ENCODE data around the gene FRG2C.
"Not testable (repeated sequence)": the region's sequence is repeated elsewhere in the genome, so short reads cannot be mapped to it uniquely, and the experiment has no call there.

The FRG2C gene

DNA sequence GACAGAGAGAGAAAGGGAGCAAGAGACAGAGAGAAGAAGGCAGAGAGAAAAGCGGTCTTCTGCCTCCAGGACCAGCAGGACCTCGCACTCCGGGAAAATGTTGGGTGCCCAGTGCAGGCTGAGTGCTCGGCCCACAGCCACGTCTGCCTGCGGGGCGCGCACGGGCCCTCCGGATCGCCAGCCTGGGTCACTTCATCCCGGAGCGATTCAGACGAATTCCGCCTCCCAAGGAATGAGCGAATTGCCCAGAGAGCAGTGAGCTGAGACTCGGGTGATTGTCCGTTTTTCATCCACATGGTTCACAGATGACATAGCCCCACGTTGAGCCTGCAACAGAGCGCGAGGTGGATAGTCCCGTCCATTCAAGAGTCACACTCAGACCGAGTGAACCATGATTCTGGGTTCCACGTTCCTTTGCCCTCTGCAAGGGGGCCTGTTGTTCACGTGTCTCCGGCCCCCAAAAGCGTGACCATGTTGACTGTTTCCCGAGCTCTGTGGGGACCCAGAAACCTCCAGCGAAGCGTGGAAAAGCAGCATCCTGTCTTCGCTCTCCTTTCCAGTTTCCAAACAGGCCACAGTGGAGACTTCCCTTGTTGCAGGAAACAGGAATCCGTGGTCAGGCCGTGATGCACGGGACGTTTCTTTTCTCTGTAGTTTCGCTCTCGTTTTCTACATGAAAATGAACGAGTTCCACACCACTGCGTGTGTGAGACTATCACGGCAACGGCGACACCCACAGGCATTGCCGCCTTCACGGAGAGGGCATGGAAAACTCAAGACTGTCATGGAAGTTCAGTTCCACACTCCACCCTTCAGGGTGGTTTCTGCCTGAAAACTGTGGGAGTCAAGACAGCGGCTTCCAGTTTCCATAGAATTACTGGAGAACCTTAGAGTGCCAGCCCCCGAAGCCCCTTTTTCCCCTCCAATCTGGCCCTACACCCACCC, 3.9 kb downstream of the FRG2C start:
- DNase-seq (ENCODE audit: low read depth in 1 of 2, low spot score in 1 of 2), result not testable (repeated sequence)

DNA sequence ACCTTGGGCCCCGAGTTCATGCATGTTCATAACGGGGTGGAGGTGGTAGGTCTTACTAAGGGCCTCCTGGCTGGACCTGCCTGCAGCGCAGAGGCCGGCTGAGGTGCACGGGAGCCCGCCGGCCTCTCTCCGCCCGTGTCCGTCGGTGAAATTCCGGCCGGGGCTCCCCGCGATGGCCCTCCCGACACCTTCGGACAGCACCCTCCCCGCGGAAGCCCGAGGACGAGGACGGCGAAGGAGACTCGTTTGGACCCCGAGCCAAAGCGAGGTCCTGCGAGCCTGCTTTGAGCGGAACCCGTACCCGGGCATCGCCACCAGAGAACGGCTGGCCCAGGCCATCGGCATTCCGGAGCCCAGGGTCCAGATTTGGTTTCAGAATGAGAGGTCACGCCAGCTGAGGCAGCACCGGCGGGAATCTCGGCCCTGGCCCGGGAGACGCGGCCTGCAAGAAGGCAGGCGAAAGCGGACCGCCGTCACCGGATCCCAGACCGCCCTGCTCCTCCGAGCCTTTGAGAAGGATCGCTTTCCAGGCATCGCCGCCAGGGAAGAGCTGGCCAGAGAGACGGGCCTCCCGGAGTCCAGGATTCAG, 4.7 kb downstream of the FRG2C start:
- in situ Hi-C loops (cut with HindIII; ENCODE audit: low pct_unique_long_range_greater_than_20kb, low sequenced_read_pairs); DNase-seq (ENCODE audit: low read depth in 1 of 2, low spot score in 1 of 2): not testable (repeated sequence)

More for the DNA sequence above, 3.9 kb downstream of the FRG2C start:
- in situ Hi-C loops (cut with HindIII; ENCODE audit: low pct_unique_long_range_greater_than_20kb, low sequenced_read_pairs), result not testable (repeated sequence)

DNA sequence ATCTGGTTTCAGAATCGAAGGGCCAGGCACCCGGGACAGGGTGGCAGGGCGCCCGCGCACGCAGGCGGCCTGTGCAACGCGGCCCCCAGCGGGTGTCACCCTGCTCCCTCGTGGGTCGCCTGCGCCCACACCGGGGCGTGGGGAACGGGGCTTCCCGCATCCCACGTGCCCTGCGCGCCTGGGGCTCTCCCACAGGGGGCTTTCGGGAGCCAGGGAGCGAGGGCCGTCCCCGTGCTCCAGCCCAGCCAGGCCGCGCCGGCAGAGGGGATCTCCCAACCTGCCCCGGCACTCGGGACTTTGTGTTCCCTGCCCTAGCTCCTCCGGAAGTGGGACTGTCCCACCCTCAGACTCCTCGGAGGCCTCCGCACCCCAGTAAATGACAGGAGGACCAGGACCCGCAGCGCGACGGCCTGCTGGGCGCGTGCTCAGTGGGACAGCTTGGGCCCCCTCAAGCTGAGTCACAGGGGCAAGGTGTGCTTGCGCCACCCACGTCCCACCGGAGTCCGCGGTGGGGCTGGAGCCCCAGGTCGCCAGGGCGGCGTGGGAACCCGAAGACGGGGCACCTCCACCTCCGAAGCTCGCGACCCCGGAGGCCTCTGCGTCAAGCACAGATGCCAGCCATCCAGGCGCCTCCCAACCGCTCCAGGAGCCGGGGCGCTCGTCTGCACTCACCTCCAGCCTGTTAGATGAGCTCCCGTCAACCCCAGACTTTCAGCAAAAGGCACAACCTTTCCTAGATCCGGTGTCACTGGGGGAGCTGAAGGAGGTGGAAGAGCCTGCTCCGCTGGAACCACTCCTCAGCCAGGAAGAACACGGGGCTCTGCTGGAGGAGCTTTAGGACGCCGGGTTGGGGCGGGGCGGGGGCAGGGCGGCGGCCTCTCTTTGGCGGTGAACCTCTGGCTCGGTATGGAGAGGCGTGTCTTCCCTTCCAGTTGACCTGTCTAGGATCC, 5.5 kb downstream of the FRG2C start:
- in situ Hi-C loops (cut with HindIII; ENCODE audit: low pct_unique_long_range_greater_than_20kb, low sequenced_read_pairs); DNase-seq (ENCODE audit: low read depth in 1 of 2, low spot score in 1 of 2): not testable (repeated sequence)

DNA sequence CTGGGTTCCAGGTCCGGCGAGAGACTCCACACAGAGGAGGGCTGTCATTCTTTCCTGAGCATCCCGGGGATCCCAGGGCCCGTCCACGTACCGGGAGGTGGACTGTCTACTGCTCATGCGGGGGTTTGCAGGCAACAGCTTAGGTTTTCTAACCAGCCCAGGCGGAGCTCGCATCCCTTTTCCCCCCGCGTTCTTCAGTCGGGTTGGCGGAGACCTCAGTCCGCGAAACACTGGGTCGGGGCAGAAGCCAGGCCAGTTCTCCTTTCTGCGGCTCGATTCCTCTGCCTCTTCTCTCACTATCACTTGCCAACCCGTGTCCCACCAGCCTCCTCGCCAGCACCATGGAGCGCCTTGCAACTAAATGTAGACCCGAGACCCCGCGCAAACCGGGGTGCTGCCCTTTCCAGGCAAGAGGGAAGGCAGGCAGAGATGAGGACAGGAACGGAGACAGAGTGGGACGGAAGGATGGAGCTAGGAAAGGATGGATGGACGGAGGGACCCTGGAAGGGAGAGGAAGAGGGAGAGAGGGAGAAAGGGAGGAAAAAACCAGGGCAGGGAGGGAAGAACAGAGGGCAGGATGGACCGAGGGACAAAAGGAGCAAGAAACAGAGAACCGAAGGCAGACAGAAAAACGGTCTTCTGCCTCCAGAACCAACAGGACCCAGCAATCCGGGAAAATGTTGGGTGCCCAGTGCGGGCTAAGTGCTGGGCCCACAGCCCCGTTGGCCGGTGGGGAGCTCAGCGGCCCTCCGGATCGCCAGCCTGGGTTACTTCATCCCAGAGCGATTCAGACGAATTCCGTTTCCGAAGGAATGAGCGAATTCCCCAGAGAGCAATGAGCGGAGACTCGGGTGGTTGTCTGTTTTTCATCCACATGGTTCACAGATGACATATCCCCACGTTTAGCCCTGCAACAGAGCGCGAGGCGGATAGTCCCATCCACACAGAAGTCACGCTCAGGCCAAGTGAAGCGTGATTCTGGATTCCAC, 6.5 kb downstream of the FRG2C start:
- peak; percentile 34 to 78 for DNase-seq (ENCODE audit: low read depth in 1 of 2, low spot score in 1 of 2)
- in situ Hi-C loops (cut with HindIII; ENCODE audit: low pct_unique_long_range_greater_than_20kb, low sequenced_read_pairs), result not testable (repeated sequence)

DNA sequence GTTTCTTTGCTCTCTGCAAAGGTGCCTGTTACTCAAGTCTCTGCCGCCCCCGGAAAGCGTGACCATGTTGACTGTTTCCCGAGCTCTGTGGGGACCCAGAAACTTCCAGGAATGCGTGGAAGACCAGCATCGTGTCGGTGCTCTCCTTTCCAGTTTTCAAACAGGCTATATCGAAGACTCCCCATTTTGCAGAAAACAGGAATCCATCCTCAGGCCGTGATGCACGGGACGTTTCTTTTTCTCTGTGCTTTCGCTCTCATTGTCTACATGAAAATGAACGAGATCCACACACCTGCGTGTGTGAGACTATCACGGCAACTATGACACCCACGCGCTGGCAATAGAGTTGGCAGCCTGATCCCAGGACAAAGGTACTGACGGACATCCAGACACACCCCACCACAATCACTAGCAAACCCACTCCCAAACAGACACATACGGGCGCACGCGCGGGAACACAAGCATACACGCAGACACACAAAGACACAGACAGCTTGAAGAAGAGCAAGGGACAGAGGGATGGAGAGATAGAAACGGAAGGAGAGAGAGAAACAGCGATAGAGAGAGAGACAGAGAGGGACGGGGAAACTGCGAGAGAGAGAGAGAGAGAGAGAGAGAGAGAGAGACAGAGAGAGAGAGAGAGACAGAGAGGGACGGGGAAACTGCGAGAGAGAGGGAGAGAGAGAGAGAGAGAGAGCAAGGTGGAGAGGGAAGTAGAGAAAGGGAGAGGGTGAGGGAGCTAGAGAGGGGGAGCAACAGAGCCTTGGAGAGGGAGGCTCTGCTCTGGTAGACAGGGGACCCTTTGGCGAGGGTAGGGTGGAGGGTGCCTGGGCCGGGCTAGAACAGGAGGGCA, 7.4 kb downstream of the FRG2C start:
- in situ Hi-C loops (cut with HindIII; ENCODE audit: low pct_unique_long_range_greater_than_20kb, low sequenced_read_pairs); DNase-seq (ENCODE audit: low read depth in 1 of 2, low spot score in 1 of 2): not testable (repeated sequence)

DNA sequence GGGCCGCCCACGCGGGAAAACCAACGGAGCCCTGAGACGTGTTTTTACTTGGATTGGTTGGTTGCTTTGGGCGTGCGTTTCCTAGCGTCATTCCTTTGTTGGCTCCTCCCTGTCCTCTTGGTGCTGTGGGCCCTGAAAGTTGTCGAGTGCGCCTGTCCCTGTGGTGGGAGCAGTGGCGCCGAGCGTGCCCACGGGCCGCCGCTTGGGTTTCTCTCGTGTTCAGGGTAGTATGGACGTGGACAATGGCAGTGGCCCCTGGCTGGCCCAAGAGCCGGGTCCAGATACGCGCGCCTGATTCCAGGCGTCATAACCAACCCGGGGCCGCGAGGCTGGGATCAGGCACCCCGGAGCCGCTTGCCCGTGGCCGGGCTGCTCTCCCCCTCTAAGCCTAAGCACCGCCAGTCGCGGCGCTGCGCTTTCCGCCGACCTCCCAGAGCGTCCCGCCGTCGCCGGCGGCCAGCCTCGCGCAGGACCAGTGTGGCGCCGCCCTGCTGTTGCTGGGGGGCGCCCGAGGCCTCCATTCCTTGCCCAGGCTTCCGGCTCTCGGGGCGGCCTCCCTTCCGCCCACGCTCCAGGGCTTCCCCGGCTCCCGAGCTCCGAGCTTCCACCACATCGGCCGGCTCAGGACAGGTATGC, 8.1 kb downstream of the FRG2C start:
- in situ Hi-C loops (cut with HindIII; ENCODE audit: low pct_unique_long_range_greater_than_20kb, low sequenced_read_pairs); DNase-seq (ENCODE audit: low read depth in 1 of 2, low spot score in 1 of 2): not testable (repeated sequence)

DNA sequence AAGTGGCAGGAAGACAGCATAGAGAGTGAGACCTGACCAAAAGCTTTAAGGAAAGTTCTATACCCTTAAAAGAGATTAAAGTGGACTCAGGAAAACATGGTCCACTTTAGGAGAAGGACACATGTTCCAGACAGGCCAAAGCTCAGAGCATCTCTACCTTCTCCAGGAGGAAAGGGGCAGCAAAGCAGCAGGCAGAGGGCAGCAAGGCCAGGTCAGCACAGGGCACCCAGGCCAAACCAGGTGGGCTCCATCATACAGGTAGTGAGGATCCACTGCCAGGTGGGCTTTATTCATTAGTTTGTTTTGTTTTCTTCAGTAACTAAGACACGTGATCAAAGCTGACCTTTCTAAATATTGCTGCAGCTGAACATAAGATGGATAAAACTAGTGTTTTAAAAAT, 19.8 kb downstream of the FRG2C start:
- DNase-seq (ENCODE audit: low read depth in 1 of 2, low spot score in 1 of 2); in situ Hi-C loops (cut with HindIII; ENCODE audit: low pct_unique_long_range_greater_than_20kb, low sequenced_read_pairs): not testable (repeated sequence)

DNA sequence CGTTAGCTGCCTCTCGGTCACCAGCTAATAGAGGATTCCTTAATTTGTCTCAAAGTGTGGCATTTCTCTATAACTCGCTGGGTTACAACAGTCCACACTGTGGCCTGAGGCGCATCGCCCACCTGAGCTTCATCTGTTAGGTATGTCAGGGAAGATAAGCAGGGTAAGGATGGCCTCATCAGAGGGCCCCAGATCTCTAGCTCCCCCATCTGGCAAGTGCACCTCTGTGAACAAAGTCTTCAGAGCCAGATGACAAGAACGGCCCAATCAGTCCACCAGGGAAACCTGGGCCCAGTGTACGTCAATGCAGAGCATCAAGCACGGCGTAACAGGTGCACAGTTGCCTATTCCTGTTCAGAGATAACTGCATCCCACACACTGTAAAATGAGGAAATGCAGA, 23.2 kb downstream of the FRG2C start:
- in situ Hi-C loops (cut with HindIII; ENCODE audit: low pct_unique_long_range_greater_than_20kb, low sequenced_read_pairs), result no loop called here
- TF ChIP-seq JUND (IDR thresholded peaks at IDR 0.05; ENCODE audit: low read depth), result no peak
- no peak for DNase-seq (ENCODE audit: low read depth in 1 of 2, low spot score in 1 of 2)

DNA sequence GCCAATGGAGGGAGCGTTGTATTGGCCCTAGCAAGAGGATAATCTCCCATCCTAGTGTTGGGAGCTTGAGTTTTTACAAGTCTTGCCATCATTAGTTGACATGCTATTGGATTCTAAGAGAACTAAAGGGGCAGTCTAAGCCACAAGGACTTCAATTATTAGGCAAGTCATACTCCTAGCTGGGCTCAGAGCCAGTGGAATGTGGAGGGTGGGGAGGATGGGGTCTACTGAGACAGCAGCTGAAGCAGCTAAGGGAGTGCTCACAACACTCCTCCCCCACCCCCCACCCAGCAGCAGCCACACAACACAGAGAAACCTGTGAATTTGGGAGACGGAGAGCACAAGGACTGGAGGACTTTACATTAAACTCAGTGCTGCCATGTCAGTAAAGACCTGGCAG, 27.9 kb downstream of the FRG2C start:
- in situ Hi-C loops (cut with HindIII; ENCODE audit: low pct_unique_long_range_greater_than_20kb, low sequenced_read_pairs), result no loop called here
- TF ChIP-seq JUND (IDR thresholded peaks at IDR 0.05; ENCODE audit: low read depth), result no peak
- DNase-seq (ENCODE audit: low read depth in 1 of 2, low spot score in 1 of 2), result no peak

Measured in T47D (cell line).